IPS-NIHi7 (cell line): ENCODE data around the gene ZNRD2.

ENCODE experiments used
- DNase-seq: peaks from one replicate; pipeline ENCODE4 v3.0.0; 2012; ENCODE audit warnings: mixed read lengths; ENCODE audit errors: extremely low spot score

The ZNRD2 gene

DNA sequence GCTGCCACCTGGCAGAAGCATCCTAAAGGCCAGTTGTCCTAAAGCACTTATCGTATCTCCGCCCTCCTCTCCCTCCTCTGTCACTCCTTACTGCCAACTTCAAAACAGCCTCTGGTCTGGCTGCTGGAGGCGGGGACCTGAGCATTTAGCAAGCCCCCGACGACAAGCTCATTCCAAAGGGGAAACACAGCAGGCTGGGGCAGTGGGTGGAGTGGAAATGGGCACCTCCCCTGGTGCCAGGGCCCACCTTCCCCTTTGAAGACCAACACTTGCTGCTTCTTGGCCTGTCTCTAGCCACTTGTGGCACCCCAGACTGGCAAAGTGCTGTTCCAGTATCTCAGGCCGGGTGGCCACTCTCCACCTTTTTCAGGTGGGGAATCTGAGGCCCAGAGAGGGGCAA lies 40.1 kb downstream of the ZNRD2 start:
- no peak for DNase-seq

- no peak for DNase-seq
Observed at GRCh38 chr11:65611028-65611757, 40.9 kb downstream of the ZNRD2 start.

DNA sequence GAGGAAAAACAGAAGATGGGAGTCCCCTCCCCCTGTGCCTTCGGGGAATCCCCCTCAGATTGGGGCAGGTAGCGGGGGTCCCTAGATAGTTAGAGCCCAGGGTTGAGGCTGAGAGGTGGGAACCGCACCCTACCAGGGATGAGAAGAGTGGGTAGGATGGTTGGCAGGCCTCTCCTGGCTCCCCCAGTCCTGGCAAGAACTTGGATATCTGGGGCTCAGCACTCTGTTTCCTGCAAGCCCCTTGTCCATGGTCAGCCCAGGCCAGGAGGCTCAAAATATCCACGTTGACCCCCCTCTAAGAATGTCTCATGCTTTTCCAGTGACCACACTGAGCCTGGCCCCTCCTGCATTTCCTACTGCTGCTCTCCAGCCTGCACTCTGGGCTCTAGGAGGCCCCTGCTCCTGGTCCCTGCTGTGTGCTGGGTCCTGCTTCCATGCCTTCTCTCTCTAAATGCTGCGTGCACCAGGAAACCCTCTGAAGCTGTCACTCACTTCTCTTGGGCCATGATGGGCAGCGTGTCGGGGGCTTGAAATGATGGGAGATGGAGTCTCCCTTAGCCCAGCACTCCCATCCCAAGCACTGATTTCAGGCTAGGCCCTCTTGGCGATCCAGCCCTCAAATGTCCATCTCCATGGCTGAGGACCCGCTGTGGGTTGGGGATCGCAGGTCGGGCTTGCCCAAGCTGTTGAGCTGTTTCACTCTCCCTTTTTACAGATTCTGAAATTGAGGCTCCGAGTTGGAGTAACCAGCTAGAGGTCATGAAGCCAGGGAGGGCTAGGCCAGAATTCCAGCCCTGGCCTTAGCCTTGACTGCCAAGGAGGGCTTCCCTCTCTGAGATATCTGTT lies 41.7 kb downstream of the ZNRD2 start:
- DNase-seq: no peak

GRCh38 chr11:65612691-65613090 lies 42.4 kb downstream of the ZNRD2 start:
- no peak for DNase-seq

GRCh38 chr11:65613091-65613928 lies 43.0 kb downstream of the ZNRD2 start:
- no peak for DNase-seq

DNA sequence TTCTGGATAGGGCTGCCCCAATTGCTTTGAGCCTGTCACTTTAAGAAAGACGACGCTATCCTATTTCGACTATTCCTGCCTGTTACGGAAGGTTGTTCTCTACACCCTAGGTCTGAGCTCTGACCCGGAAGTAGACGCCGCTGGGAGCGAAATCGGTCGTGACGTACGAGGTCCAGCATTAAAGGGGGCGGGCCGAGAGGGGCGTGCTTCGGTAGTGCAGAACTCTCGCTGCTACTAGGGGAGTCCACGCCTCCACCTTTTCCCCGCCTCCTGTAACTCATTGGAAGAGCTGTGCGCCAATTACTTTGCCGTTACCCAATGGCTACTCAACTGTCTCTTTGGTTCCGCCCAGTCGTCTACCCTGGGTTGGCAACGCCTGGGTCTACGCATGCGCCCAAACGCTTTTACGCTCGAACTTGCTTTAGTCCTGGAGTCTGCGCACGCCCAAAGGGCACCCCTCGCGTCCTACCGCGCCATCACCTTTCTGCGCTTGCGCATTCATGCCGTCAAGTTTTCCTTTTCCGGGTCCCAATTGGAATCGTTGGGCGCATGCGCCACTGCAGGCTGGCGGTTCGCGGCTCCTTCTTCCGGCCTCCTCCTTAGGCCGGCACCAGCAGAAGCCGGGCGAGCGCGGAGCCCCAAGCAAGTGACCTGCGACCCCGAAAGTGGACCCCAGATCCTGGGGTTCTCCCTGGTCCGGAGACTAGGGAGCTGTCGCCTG lies 45.1 kb downstream of the ZNRD2 start, which contains the start of gene PCNX3:
PCNX3 (plus strand) TSS at position 548 of the 721 bp plus-strand sequence. CDS start 536 bp downstream, outside the sequence.
- DNase-seq: peak; percentile 100

- DNase-seq: peak; percentile 82
Observed at GRCh38 chr11:65615950-65616574, 45.8 kb downstream of the ZNRD2 start.

DNA sequence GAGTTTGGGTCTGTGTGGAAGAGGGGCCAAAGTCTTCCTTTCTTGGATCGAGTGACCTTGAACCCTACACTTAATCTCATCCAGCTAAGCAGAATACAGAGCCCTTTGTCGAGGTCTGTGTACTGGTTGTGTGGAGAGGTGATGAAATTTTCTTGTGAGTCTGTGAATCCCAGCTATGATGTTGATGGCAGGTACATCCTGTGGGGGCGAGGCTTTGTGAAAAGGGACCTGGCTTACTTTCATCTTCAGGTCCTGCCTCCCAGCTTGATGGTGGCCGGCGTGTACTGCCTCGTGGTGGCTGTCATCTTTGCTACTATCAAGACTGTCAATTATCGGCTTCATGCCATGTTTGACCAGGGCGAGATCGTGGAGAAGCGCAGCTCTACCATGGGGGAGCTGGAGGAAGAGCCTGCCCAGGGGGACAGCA lies 46.3 kb downstream of the ZNRD2 start:
- DNase-seq: no peak

- DNase-seq: no peak
Observed at GRCh38 chr11:65617136-65617850, 47.0 kb downstream of the ZNRD2 start.

- DNase-seq: no peak
Observed at GRCh38 chr11:65617990-65618751, 47.9 kb downstream of the ZNRD2 start.

DNA sequence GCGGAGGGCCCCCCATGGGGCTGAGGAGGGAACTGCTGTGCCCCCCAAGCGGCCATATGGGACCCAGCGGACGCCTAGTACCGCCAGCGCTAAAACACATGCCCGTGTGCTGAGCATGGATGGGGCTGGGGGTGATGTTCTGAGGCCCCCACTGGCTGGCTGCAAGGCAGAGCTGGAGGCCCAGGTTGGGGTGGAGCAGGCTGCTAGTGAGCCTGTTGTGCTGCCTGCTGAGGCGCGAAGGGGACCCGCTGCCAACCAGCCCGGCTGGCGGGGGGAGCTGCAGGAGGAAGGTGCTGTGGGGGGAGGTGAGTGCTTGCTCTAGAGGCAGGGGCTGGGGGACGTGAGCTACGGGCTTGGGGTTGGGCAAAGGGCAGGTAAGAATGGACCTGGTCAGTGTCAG lies 48.5 kb downstream of the ZNRD2 start:
- no peak for DNase-seq

- no peak for DNase-seq
Observed at GRCh38 chr11:65619281-65619928, 49.1 kb downstream of the ZNRD2 start.

DNA sequence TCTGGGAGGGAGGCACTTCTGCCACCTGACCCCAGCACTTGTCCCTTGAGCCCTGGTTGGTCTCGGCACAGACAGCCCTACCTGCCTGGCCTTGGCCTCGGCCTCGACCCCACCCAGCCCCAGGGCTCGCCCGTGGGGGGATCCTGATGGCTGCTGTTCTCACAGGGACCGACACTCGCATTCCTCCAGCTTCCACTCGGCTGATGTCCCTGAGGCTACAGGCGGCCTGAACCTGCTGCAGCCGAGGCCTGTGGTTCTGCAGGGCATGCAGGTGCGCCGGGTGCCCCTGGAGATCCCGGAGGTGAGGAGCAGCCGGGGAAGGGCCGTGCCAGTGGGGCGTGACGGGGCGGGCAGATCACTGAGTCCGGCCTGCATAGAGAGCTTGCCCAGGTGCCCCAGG lies 50.4 kb downstream of the ZNRD2 start:
- DNase-seq: no peak

DNA sequence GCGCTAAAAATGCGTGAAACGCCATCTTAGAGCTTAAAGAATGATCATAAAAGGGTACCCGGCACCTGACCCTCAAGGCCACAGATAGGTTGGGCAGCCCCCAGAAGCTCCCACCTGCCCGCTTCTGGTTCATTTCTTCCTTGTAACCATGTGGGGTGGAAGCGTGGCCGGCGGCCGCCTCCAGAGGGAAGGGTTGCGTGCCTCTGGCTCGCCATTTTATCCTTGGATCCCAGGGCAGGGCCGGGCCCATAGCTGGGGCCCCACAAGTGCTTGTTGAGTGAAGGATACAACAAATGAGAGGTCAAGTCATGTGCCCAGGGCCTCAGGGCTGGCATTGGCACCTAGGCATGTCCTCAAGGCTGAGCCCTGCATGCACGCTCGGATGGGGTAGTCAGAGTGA lies 51.2 kb downstream of the ZNRD2 start:
- DNase-seq: no peak
